SU-DHL-6 (cell line): ENCODE data around the gene ZNF518A.

ENCODE experiments used
- H2AFZ ChIP-seq: fragments of 200-600 bp; sonication (generic); 2 replicates; pipeline ENCODE4 v1.6.1; 2014; ENCODE audit warnings: low read depth, mild to moderate bottlenecking, moderate library complexity, mixed read lengths, antibody characterized with exemption, low read length; ENCODE audit not compliant: severe bottlenecking
- H3F3A ChIP-seq: fragments of 200-600 bp; shearing (Covaris generic); 2 replicates; pipeline ENCODE4 v1.6.0; 2016; ENCODE audit warnings: antibody characterized with exemption, mild to moderate bottlenecking; ENCODE audit not compliant: insufficient read depth
- H3K27ac ChIP-seq: fragments of 200-600 bp; sonication (generic); 2 replicates; pipeline ENCODE4 v1.5.1; 2016; ENCODE audit warnings: low read depth, mild to moderate bottlenecking, low read length, moderate library complexity, mixed read lengths
- H3K27me3 ChIP-seq: fragments of 200-600 bp; sonication (generic), shearing (Covaris generic); 2 replicates; pipeline ENCODE4 v1.6.0; 2014; ENCODE audit warnings: mild to moderate bottlenecking, low read length
- H3K36me3 ChIP-seq: fragments of 200-600 bp; sonication (generic); 2 replicates; pipeline ENCODE4 v1.6.1; 2014; ENCODE audit warnings: mild to moderate bottlenecking, low read length, mixed read lengths
- H3K4me2 ChIP-seq: fragments of 300-600, 200-600 bp; shearing (Covaris generic), sonication (generic); 2 replicates; pipeline ENCODE4 v1.6.0; 2014; ENCODE audit warnings: low read length, low read depth, mild to moderate bottlenecking; ENCODE audit not compliant: poor library complexity, severe bottlenecking
- H3K4me3 ChIP-seq: fragments of 200-600 bp; sonication (generic); 2 replicates; pipeline ENCODE4 v1.5.1; 2014; ENCODE audit warnings: antibody characterized with exemption, low read length, mild to moderate bottlenecking, mixed read lengths; ENCODE audit not compliant: insufficient read depth, poor library complexity, severe bottlenecking
- H3K79me2 ChIP-seq: fragments of 200-600 bp; sonication (generic); 2 replicates; pipeline ENCODE4 v1.6.1; 2014; ENCODE audit warnings: mild to moderate bottlenecking, low read length, moderate library complexity; ENCODE audit not compliant: insufficient read depth
- H3K9ac ChIP-seq: fragments of 200-600 bp; sonication (generic); 2 replicates; pipeline ENCODE4 v1.7.0; 2014; ENCODE audit warnings: mild to moderate bottlenecking, low read length
- H3K9me2 ChIP-seq: fragments of 200-600 bp; sonication (generic); replicated peaks from 2 replicates; pipeline ENCODE4 v1.6.1; 2014; ENCODE audit warnings: low read length; ENCODE audit not compliant: insufficient read depth
- H3K9me3 ChIP-seq: fragments of 200-600 bp; sonication (generic); 2 replicates; pipeline ENCODE4 v1.6.1; 2014; ENCODE audit warnings: low read length, mixed read lengths; ENCODE audit not compliant: insufficient read depth
- H4K20me1 ChIP-seq: fragments of 200-600 bp; sonication (generic); 2 replicates; pipeline ENCODE4 v1.6.1; 2014; ENCODE audit warnings: low read depth, mild to moderate bottlenecking, antibody characterized with exemption, low read length, moderate library complexity, mixed read lengths
- EZH2phosphoT487 ChIP-seq: fragments of 200-600 bp; sonication (generic), shearing (Covaris generic); conservative IDR thresholded peaks from 2 replicates; pipeline ENCODE4 v1.6.1; 2018; ENCODE audit warnings: mild to moderate bottlenecking, antibody characterized with exemption, low read length, moderate library complexity, mixed read lengths
- TF ChIP-seq, protein P1 (sequence below): fragments of 200-600 bp; sonication (generic); IDR thresholded peaks from one replicate; pipeline ENCODE4 v1.5.1; 2017; ENCODE audit warnings: antibody characterized with exemption, mild to moderate bottlenecking, low read length, moderate library complexity; ENCODE audit not compliant: insufficient read depth, poor library complexity, severe bottlenecking

Gene ZNF518A

DNA sequence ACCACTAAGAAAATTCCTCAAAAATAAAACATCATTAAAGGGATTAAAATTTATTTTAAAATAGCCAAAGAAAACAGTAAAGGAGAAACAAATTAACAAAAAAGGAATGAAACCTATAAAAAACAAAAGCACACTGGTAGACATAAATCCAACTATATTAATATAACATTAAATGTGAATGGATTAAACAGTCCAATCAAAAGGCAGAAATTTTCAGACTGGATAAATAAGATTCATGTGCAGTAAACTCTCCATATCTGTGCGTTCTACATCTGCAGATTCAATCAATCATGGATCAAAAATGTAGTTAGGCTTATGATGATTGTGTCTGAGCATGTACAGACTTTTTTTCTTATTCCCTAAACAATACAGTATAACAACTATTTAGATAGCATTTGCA lies 42.6 kb downstream of the ZNF518A start:
- 0 out of 2 replicates have a peak, but pooled peaks cover 10% of the 10 kb centered on the region for H3K36me3 ChIP-seq
- TF ChIP-seq, protein P1, sequence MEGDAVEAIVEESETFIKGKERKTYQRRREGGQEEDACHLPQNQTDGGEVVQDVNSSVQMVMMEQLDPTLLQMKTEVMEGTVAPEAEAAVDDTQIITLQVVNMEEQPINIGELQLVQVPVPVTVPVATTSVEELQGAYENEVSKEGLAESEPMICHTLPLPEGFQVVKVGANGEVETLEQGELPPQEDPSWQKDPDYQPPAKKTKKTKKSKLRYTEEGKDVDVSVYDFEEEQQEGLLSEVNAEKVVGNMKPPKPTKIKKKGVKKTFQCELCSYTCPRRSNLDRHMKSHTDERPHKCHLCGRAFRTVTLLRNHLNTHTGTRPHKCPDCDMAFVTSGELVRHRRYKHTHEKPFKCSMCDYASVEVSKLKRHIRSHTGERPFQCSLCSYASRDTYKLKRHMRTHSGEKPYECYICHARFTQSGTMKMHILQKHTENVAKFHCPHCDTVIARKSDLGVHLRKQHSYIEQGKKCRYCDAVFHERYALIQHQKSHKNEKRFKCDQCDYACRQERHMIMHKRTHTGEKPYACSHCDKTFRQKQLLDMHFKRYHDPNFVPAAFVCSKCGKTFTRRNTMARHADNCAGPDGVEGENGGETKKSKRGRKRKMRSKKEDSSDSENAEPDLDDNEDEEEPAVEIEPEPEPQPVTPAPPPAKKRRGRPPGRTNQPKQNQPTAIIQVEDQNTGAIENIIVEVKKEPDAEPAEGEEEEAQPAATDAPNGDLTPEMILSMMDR = no peak
- no peak for TF ChIP-seq EZH2phosphoT487
- no peaks in the 10 kb centered on the region for H3K79me2 ChIP-seq
- H3F3A ChIP-seq = no peaks in the 10 kb centered on the region
- no peak overlapping the region for H3K9ac ChIP-seq
- no peaks in the 10 kb centered on the region for H3K9me2 ChIP-seq
- no peaks in the 10 kb centered on the region for H4K20me1 ChIP-seq
- H3K9me3 ChIP-seq = peaks cover 19% of the 10 kb centered on the region; the same call in 1 of the 2 replicates
- no peak overlapping the region for H2AFZ ChIP-seq
- no peaks in the 10 kb centered on the region for H3K27me3 ChIP-seq
- H3K27ac ChIP-seq = no peak overlapping the region
- H3K4me2 ChIP-seq = no peak overlapping the region
- no peak overlapping the region for H3K4me3 ChIP-seq

DNA sequence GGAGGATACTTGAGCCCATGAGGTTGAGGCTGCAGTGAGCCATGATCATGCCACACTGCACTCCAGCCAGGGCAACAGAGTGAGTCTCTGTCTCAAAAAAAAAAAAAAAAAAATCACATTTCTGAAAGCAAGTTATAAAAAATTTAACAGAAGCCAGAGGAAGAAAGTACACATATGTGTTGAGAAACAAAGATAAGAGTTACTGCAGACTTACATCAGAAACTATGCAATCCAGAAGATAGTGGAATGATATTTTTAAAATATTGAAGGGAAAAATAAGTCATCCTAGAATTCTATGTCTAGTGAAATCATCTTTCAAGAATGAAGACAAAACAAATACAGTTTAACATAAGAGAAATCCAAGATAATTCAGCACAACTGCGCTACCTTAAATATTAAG lies 46.9 kb downstream of the ZNF518A start:
- H3K9ac ChIP-seq = no peak overlapping the region
- H3K9me3 ChIP-seq = peaks cover 16% of the 10 kb centered on the region; the same call in 1 of the 2 replicates
- H3K36me3 ChIP-seq = 0 out of 2 replicates have a peak, but pooled peaks cover 7% of the 10 kb centered on the region
- H3K27me3 ChIP-seq = no peaks in the 10 kb centered on the region
- no peaks in the 10 kb centered on the region for H3K9me2 ChIP-seq
- H3K4me2 ChIP-seq = no peak overlapping the region
- H3K79me2 ChIP-seq = no peaks in the 10 kb centered on the region
- H3K27ac ChIP-seq = no peak overlapping the region
- no peaks in the 10 kb centered on the region for H4K20me1 ChIP-seq
- no peak overlapping the region for H2AFZ ChIP-seq
- no peaks in the 10 kb centered on the region for H3F3A ChIP-seq
- TF ChIP-seq, protein P1 = no peak
- TF ChIP-seq EZH2phosphoT487 = no peak
- no peak overlapping the region for H3K4me3 ChIP-seq

DNA sequence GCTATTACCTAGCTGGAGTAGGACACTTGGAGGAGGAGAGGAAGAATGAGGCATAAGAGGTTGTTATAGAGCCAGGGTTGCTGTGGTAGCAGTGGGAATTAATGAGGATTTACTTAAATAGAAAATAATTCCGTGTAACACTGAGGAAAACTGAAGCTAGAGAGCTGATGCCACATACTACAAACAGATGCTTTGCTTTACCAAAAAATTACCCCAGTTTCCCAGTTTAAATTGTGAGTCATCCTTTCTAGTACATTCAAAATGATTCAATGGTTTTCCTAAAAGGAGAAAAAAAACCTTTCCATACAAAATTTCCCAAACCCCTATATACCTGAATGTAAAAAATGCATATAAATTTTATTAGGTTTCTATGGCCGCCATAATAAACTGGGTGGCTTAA lies 58.3 kb downstream of the ZNF518A start:
- Histone ChIP-seq H3K9ac (no peak overlapping the region), H3K9me2 (no peaks in the 10 kb centered on the region)

More for the DNA sequence above, 58.3 kb downstream of the ZNF518A start:
- no peak overlapping the region for H2AFZ ChIP-seq
- no peak overlapping the region for H3K27ac ChIP-seq
- no peaks in the 10 kb centered on the region for H3K27me3 ChIP-seq
- no peaks in the 10 kb centered on the region for H3K79me2 ChIP-seq
- H3F3A ChIP-seq = peaks cover 6% of the 10 kb centered on the region; the same call in 1 of the 2 replicates
- H3K36me3 ChIP-seq = peaks cover 28% of the 10 kb centered on the region
- H4K20me1 ChIP-seq = no peaks in the 10 kb centered on the region
- no peak overlapping the region for H3K4me2 ChIP-seq
- no peak overlapping the region for H3K4me3 ChIP-seq
- TF ChIP-seq EZH2phosphoT487 = no peak
- TF ChIP-seq, protein P1 = no peak
- H3K9me3 ChIP-seq = no peaks in the 10 kb centered on the region
